ENCODE results near the gene LAMB2.

Gene LAMB2

GRCh38 chr3:49171119-49171774 is 38.4 kb upstream of the LAMB2 start, which contains the start of gene KLHDC8B:
KLHDC8B (plus strand) TSS chr3:49171598; CDS start chr3:49172770, 1,172 bp downstream.
- no peaks in the 10 kb centered on the region for H3K36me3 ChIP-seq (ENCODE audit: control insufficient read depth, insufficient read depth, low read length)
- TF ChIP-seq CTCF (IDR thresholded peaks at IDR 0.05; ENCODE audit: insufficient read depth, low read length, poor library complexity, severe bottlenecking) = peak; percentile 99
- peak within 1 kb of the TSS; percentile 75 for H3K4me3 ChIP-seq (replicated peaks; ENCODE audit: low read depth, low read length)
- DNase-seq (ENCODE audit: extremely low read depth, insufficient read length) = peak; percentile 78
- H3K27me3 ChIP-seq (replicated peaks; ENCODE audit: control insufficient read depth, insufficient read depth, low read length) = no peaks in the 10 kb centered on the region

- no peak overlapping the region for H3K4me3 ChIP-seq (replicated peaks; ENCODE audit: low read depth, low read length)
- no peaks in the 10 kb centered on the region for H3K36me3 ChIP-seq (ENCODE audit: control insufficient read depth, insufficient read depth, low read length)
- H3K27me3 ChIP-seq (replicated peaks; ENCODE audit: control insufficient read depth, insufficient read depth, low read length) = no peaks in the 10 kb centered on the region
- DNase-seq (ENCODE audit: extremely low read depth, insufficient read length) = no peak
- TF ChIP-seq CTCF (IDR thresholded peaks at IDR 0.05; ENCODE audit: insufficient read depth, low read length, poor library complexity, severe bottlenecking) = no peak
Measured at GRCh38 chr3:49170744-49171118, 37.9 kb upstream of the LAMB2 start.

- H3K36me3 ChIP-seq (ENCODE audit: control insufficient read depth, insufficient read depth, low read length) = peaks cover 15% of the 10 kb centered on the region
- DNase-seq (ENCODE audit: extremely low read depth, insufficient read length) = no peak
- H3K27me3 ChIP-seq (replicated peaks; ENCODE audit: control insufficient read depth, insufficient read depth, low read length) = no peaks in the 10 kb centered on the region
- H3K4me3 ChIP-seq (replicated peaks; ENCODE audit: low read depth, low read length) = peak overlapping the region; percentile 94
- TF ChIP-seq CTCF (IDR thresholded peaks at IDR 0.05; ENCODE audit: insufficient read depth, low read length, poor library complexity, severe bottlenecking) = no peak
Measured at GRCh38 chr3:49166752-49167556, 34.1 kb upstream of the LAMB2 start.

- H3K36me3 ChIP-seq (ENCODE audit: control insufficient read depth, insufficient read depth, low read length) = peaks cover 19% of the 10 kb centered on the region
- H3K27me3 ChIP-seq (replicated peaks; ENCODE audit: control insufficient read depth, insufficient read depth, low read length) = no peaks in the 10 kb centered on the region
- peak within 1 kb of the TSS; percentile 94 for H3K4me3 ChIP-seq (replicated peaks; ENCODE audit: low read depth, low read length)
- peak; percentile 86 for DNase-seq (ENCODE audit: extremely low read depth, insufficient read length)
- TF ChIP-seq CTCF (IDR thresholded peaks at IDR 0.05; ENCODE audit: insufficient read depth, low read length, poor library complexity, severe bottlenecking) = no peak
Measured at GRCh38 chr3:49165771-49166751, 33.2 kb upstream of the LAMB2 start, which contains the start of gene CCDC71. CCDC71 (minus strand) TSS chr3:49166331; CDS start chr3:49164208, 2,123 bp downstream.

- Histone ChIP-seq H3K36me3 (ENCODE audit: control insufficient read depth, insufficient read depth, low read length) (peaks cover 19% of the 10 kb centered on the region), H3K27me3 (replicated peaks; ENCODE audit: control insufficient read depth, insufficient read depth, low read length) (no peaks in the 10 kb centered on the region), H3K4me3 (replicated peaks; ENCODE audit: low read depth, low read length) (peak overlapping the region; percentile 94)
- no peak for DNase-seq (ENCODE audit: extremely low read depth, insufficient read length)
- no peak for TF ChIP-seq CTCF (IDR thresholded peaks at IDR 0.05; ENCODE audit: insufficient read depth, low read length, poor library complexity, severe bottlenecking)
Measured at GRCh38 chr3:49164983-49165720, 32.3 kb upstream of the LAMB2 start.
